ENCODE data around the gene SPRYD3. TPM values are rescaled to one million over a fixed set of nuclear protein-coding genes. Genes with fewer than 3 reads are reported as not detected.

Gene SPRYD3, protein sequence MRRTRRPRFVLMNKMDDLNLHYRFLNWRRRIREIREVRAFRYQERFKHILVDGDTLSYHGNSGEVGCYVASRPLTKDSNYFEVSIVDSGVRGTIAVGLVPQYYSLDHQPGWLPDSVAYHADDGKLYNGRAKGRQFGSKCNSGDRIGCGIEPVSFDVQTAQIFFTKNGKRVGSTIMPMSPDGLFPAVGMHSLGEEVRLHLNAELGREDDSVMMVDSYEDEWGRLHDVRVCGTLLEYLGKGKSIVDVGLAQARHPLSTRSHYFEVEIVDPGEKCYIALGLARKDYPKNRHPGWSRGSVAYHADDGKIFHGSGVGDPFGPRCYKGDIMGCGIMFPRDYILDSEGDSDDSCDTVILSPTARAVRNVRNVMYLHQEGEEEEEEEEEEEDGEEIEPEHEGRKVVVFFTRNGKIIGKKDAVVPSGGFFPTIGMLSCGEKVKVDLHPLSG
- total RNA-seq, result 10 to 100 TPM; 33.9 to 36.5 TPM

DNA sequence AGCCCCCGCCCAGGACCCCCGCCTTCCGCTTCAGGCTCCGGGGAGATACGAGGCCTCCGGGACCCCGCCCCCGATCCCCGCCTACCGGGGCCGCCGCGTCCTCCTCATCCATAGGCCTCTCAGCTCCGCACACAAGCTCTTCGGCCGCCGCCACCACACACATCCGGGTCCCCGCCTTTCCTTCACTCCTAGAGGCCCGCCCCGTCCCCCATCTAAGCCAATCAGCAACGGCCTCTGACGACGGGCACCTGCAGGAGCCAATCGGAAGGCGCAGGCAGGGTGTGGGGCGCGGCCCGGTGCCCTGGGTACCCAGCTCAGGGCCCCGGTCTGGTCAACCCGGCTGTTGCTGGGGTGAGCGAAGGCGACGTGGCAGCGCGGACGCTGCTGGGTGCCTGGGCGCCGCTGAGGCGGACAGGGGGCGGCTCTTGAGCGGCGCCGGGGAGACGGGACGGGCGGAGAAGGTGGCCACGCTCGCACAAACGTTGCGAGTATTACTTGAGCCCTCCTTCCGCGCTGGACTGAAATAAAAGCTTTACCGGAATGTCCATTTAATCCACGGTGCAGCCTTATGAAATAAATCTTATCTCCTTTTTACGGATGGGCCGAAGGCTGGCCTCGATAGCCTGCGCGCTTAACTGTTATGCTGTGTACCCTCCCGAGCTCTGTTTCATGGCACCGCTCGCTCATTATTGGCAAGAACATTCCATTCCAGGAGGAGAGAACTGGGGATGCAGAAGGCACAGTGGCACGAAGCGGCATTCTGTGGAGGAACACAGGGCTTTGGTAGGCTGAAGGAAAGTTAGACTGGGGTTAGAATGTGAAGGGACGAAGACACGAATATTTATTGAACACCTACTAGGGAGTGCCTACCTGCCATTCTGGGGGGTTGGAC lies at the start of gene SPRYD3:
SPRYD3 (minus strand) TSS at position 165 of the 892 bp plus-strand sequence; CDS start at position 108, 57 bp downstream.
- CTCF ChIA-PET, result interaction anchor here (0.5 to 7.1 kb wide), 10 partner anchors 9 to 1807 kb away, joined by 3 to 60 read pairs (median 6); partner anchors contain the start of genes IGFBP6 and SOAT2
- POLR2A ChIA-PET, result interaction anchor here (0.6 to 2.9 kb wide), 10 partner anchors 13 to 422 kb away, joined by 3 to 19 read pairs (median 4); partner anchors contain the start of genes IGFBP6, SOAT2 and TARBP2

- ChIA-PET POLR2A (no interaction called here), CTCF (interaction anchor here (1.1 kb wide), 1 partner anchor 32 kb away, joined by 4 read pairs; no protein-coding TSS in a partner anchor)
These were observed 48.0 kb upstream of the SPRYD3 start for GRCh38 chr12:53127169-53127568.

DNA sequence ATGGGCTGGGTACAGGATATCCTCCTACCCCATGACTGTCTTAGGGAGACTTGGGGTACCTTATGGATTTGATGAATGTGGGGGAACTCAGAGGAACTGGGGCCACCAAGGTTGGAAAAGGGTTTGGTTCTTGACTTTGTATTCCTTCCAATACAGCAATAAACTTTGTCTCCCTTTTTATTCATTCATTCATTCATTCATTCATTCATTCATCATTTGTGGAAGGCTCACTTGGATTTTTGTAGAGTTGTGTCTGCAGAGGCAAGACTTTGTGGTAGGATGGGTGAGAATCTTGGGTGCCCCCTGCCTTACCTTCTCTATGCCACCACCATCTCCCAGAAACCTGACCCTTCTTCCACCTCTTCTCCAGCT lies 45.1 kb upstream of the SPRYD3 start:
- ChIA-PET CTCF (no interaction called here), POLR2A (no interaction called here)

DNA sequence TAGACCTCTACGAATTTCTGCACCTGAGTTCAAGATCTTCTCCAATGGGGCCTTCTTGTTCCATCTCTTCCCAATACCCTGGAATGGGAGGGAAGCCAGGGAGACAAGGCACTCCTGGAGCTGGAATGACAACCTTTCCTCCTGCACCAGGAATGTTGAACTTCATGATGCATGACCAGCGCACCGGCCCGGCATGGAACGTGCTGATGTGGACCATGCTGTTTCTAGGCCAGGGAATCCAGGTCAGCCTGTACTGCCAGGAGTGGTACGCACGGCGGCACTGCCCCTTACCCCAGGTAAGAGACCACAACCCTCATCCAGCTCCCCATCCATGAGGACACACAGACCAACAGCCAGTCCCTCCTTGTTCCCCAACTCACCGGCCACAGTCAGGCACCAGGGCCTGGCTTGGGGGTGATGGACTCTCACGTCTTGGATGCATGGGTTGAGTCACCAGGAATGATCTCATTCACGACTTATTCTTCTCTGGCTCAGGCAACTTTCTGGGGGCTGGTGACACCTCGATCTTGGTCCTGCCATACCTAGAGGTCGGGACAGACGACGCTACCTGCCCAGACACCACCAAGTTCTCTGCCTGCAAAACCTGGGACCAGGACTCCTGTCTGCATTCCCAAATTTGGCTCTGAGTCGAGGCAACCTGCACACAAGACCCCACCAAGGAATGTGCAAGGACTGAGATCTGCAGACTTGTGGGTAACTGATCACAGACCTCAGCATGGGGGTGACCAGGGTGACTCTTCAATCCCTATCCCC lies 44.6 kb upstream of the SPRYD3 start:
- ChIA-PET CTCF (interaction anchor here (0.5 kb wide), 1 partner anchor 52 kb away, joined by 3 read pairs; no protein-coding TSS in a partner anchor), POLR2A (no interaction called here)

- ChIA-PET POLR2A (no interaction called here), CTCF (interaction anchor here (0.5 kb wide), 1 partner anchor 52 kb away, joined by 3 read pairs; no protein-coding TSS in a partner anchor)
These were observed 43.8 kb upstream of the SPRYD3 start for GRCh38 chr12:53122961-53123468.

DNA sequence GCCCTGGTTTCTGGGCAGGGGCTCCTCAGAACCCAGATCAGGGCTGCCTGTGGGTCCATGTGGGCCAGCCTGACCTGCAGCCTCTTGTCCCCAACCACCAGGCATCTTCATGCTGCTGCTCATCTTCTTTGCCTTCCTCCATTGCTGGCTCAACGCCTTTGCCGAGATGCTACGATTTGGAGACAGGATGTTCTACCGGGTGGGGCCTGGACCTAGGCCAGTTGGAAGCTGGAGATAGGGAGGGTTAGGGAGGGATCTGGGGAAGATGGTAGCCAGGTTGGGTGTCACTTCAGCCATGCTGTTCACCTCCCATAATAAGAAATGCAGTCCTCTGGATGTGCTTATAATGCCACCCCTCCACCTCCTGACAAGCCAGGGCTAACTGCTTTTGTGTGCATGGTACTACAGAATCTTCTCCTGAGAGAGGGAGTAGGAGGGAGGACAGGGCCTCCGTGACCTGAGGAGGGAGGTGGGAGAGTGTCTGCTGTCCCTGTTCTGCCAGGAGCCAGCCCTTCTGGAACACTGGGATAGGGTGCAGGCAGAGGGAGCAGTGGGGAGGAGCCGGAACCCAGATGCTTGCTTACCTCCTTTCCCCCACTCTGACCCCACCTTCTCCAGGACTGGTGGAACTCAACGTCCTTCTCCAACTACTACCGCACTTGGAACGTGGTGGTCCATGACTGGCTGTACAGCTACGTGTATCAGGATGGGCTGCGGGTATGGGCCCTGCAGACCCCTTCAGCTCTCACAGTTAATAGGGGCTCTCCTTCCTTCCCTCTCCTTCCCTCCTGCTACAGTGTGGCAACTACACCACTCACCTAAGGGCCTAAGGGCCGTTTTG lies 41.7 kb upstream of the SPRYD3 start:
- ChIA-PET POLR2A (no interaction called here), CTCF (no interaction called here)

DNA sequence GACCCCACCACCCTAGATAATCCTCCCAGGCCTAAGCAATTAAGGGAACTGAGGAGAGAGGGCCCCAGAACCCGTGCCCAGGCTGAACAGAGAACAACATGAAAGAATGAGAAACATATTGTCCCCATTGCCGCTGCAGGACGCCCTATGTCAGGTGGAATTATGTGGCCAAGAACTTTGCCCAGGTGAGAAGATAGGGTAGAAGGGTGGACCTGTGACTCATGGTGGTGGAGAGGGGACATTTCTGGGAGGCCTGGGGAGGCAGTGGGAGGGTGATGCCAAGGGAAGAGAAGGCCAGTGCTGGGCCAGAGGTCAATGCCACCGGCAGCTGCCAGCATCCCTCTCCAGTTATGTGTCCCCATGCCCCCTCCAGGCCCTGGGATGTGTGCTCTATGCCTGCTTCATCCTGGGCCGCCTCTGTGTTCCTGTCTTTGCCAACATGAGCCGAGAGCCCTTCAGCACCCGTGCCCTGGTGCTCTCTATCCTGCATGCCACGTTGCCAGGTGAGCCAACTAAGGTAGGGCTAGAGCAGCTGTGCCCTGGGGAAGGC lies 39.6 kb upstream of the SPRYD3 start:
- POLR2A ChIA-PET, result no interaction called here
- CTCF ChIA-PET, result no interaction called here

- ChIA-PET POLR2A (no interaction called here), CTCF (interaction anchor here (0.7 kb wide), 2 partner anchors 29 to 73 kb away, joined by 3 read pairs; no protein-coding TSS in a partner anchor)
These were observed 36.9 kb upstream of the SPRYD3 start for GRCh38 chr12:53115891-53116648.

DNA sequence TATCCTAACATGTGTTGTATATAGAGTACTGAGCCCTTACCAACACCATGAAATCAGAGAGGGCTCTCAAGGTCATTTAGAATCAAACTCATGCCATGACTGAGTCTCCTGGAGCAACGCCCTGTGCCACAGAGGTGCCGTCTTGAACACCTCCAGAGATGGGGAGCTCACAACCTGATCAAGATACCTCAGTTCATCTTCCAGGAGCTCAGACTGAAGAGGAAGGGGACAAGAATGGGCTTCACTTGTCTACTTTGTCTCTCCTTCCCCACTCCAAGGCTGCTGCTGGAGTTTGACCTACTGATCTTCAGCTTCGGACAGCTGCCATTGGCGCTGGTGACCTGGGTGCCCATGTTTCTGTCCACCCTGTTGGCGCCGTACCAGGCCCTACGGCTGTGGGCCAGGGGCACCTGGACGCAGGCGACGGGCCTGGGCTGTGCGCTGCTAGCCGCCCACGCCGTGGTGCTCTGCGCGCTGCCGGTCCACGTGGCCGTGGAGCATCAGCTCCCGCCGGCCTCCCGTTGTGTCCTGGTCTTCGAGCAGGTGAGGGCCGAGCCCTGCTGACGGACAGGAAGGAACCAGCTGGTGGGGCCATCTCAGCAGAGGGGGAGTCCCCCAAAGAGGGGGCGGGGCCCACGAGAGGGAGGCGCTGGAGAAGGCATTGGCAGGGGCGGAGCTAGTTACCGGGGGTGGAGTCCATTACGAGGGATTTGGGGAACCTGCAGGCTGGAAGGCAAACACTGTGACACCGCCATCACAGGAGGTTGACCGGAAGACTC lies 36.1 kb upstream of the SPRYD3 start:
- POLR2A ChIA-PET, result no interaction called here

DNA sequence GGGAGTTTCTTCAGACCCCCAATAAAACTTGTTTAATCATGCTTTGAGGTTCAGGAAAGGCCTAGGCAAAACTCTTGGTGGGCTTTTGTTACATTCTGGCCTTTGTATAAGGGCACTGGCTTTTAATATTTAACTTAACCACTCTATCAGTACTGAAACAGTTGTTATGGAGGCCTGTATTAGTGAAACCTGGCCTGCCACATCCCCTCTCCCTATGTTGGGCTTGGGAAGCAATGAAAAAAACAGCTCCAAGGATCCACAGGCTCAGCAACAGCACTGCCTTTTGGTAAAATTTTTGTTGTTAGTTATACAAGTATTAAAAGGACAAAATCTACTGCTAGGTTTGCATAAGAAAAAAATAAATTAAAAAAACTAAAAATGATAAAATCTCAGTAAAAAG lies 34.8 kb upstream of the SPRYD3 start:
- ChIA-PET CTCF (no interaction called here), POLR2A (no interaction called here)

More for the DNA sequence above, 36.1 kb upstream of the SPRYD3 start:
- CTCF ChIA-PET, result no interaction called here

DNA sequence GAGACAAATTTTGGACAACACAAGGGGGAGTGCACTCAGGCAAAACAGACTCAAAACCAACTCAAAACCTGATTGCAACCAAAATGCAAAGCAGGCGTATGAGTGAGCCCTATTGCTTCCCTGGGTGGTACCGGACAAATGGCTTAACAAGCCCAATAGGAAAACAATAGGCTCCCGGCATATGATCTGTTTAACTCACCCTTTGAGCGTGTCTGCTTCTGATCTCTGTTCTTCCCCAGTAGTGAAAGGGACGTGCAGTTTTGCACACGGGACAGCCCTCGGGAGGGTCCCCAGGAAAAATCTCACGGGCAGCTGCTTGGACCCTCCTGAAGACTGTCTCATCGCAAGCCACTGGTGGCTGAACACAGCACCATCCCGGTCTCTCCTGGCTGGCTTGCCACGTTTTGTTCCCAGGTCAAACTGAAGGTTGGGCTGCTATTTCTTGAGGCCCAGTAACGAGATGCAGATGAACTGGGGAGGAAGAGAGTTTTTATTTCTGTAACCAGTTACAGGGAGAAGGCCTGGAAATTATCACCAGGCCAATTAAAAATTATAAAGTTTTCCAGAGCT lies 34.0 kb upstream of the SPRYD3 start:
- POLR2A ChIA-PET, result no interaction called here
- CTCF ChIA-PET, result interaction anchor here (0.5 to 0.7 kb wide), 2 partner anchors 12 to 396 kb away, joined by 3 read pairs; no protein-coding TSS in a partner anchor

GRCh38 chr12:53112431-53112830 lies 33.2 kb upstream of the SPRYD3 start:
- POLR2A ChIA-PET, result interaction anchor here (0.7 kb wide), 1 partner anchor 9 kb away, joined by 4 read pairs; the partner anchor contains the start of gene SOAT2

DNA sequence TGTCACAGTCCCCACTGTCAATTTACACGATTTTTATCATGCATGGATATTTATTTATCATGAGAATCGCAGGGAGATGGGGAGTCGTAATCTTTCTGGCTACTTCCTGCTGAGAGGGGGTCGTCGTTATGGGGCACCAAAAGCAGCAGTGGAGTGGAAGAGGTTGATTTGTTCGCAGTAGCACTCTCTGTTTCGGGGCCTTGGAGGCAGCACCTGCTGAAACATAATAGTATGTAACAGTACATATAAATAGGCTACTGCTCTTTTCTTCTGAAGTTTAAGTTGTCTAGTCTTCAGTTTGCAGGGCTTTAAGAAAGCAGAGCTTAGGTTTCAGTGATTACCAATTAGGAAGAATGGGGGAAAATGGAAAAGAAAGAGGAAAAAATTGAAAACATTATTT lies 27.9 kb upstream of the SPRYD3 start:
- POLR2A ChIA-PET, result interaction anchor here (0.7 kb wide), 1 partner anchor 73 kb away, joined by 5 read pairs; the partner anchor contains the start of gene ZNF740
- CTCF ChIA-PET, result interaction anchor here (0.7 kb wide), 1 partner anchor 977 kb away, joined by 3 read pairs; no protein-coding TSS in a partner anchor

More at GRCh38 chr12:53112431-53112830, 33.2 kb upstream of the SPRYD3 start:
- CTCF ChIA-PET, result interaction anchor here (0.7 to 1.4 kb wide), 4 partner anchors 9 to 477 kb away, joined by 3 to 4 read pairs (median 3); partner anchors contain the start of gene SOAT2

DNA sequence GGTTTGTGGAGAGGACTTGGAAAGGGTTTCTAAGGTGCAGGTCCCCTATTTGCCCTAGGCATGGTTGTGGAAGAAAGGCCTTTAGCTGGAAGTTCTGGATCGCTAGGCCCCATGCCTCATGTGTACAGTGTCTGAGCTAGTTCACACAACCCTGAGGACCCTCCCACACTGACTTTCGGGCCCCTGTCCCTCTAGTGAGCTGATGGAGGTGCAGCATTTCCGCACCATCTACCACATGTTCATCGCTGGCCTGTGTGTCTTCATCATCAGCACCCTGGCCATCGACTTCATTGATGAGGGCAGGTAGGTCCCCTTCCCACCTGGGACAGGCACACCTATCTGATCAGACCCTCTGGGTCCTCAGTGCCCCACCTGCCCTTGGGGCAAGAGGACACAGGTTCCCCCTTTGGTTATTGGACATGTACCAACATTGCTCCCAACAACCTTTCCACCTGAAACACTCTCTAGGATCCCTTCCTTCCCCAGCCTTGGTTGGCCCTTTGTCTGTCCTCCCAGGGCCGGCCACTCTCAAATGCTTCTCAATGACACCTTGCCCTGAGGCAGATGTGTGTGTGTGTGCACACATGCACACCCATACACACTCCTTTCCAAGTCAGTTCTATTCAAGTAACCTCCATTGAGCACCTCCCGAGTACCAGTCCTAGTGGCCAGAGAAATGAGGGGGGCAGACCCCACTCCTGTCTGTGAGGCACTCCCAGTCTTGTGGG lies 26.7 kb upstream of the SPRYD3 start:
- CTCF ChIA-PET, result no interaction called here
- POLR2A ChIA-PET, result no interaction called here

DNA sequence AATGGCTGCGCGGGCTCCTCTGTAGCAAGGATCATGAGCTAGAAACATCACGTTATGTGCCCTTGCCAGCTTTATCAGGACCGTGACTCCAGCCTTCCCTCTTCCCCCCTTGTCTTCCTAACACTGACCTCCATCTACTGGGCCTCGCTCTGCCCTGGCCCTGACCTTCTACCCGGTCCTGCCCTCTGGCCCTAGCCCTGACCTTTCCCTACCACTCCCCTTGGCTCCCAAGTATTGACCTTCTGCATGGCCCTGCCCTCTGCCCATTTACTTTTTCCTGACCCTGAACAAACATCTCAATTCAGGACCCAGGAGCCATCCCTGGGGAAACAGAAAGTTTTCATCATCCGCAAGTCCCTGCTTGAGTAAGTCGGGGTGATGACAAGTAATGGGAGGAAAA lies 26.1 kb upstream of the SPRYD3 start:
- ChIA-PET CTCF (no interaction called here), POLR2A (no interaction called here)

Measured in activated CD8-positive, alpha-beta memory T cell treated with anti-CD3 and anti-CD28 coated beads for 36 hours (primary cell).